GM12878 (cell line): ENCODE measurements around the gene TEX2. TPM values are rescaled to one million over a fixed set of nuclear protein-coding genes. Genes with fewer than 3 reads are reported as not detected.

Experiments used
- ATAC-seq: fragments of 200-7000 bp; cut with Tn5 transposase; 3 replicates; pipeline ENCODE4 v1.9.1; 2020; ENCODE audit warnings: mild to moderate bottlenecking, moderate library complexity
- BruUV-seq: library from RNA; stranded (reverse); fragments of 400-500 nt; replicated peaks from 2 replicates; lab custom pipeline; 2021; lab: Mats Ljungman, UMichigan
- CTCF ChIA-PET: fragments of 300-600 bp; sonication (Branson Sonifier 250); formaldehyde crosslinking; extraction: SDS; loops from one replicate; lab custom pipeline; 2021; ENCODE audit warnings: inconsistent platforms; lab: Yijun Ruan, JAX
- POLR2A ChIA-PET: fragments of 350-600 bp; formaldehyde crosslinking; extraction: SDS; loops from one replicate; lab custom pipeline; 2021; ENCODE audit warnings: inconsistent platforms; lab: Charles Lee
- RAD21 ChIA-PET: fragments of 300-600 bp; sonication (Branson Sonifier 250); formaldehyde crosslinking; loops from one replicate; lab custom pipeline; 2023; ENCODE audit warnings: antibody characterized with exemption; ENCODE audit not compliant: unreplicated experiment; lab: Charles Lee
- SMC1A ChIA-PET: fragments of 300-600 bp; sonication (Branson Sonifier 250); formaldehyde crosslinking; loops from one replicate; lab custom pipeline; 2023; ENCODE audit not compliant: unreplicated experiment, uncharacterized antibody; lab: Charles Lee
- DNase-seq: peaks from one replicate; pipeline ENCODE4 v3.0.0-alpha.2; 2011; ENCODE audit warnings: low read depth, low spot score
- FAIRE-seq: peaks from 3 replicates; lab custom pipeline; 2011; peaks lifted over from hg19 to GRCh38; lab: Jason Lieb, UNC
- H2AFZ ChIP-seq: 2 replicates; pipeline ENCODE4 v1.6.0; 2011; ENCODE audit warnings: low read depth, low read length, control low read depth; ENCODE audit not compliant: control insufficient read depth
- H3K27ac ChIP-seq: 2 replicates; pipeline ENCODE4 v1.5.1; 2011; ENCODE audit warnings: control low read depth; ENCODE audit not compliant: control insufficient read depth, insufficient read depth
- H3K27me3 ChIP-seq, 2 experiments: replicated peaks in 1 of 2; 2 replicates each; pipeline versions ENCODE4 v1.6.0 to v1.6.1; 2011; ENCODE audit warnings: low read length in 1 of 2; ENCODE audit not compliant: control insufficient read depth in 2 of 2, insufficient read depth in 2 of 2
- H3K36me3 ChIP-seq, 2 experiments: 2 replicates each; pipeline ENCODE4 v1.5.1; 2011; ENCODE audit warnings: low read length in 1 of 2; ENCODE audit not compliant: control insufficient read depth in 2 of 2, insufficient read depth in 2 of 2
- H3K4me1 ChIP-seq: 2 replicates; pipeline ENCODE4 v1.6.1; 2011; ENCODE audit warnings: mild to moderate bottlenecking, low read length, moderate library complexity, mixed read lengths; ENCODE audit not compliant: control insufficient read depth, insufficient read depth
- H3K4me2 ChIP-seq: 2 replicates; pipeline ENCODE4 v1.6.0; 2011; ENCODE audit warnings: control low read depth; ENCODE audit not compliant: control insufficient read depth, insufficient read depth
- H3K4me3 ChIP-seq: fragments of 200-600 bp; sonication (generic); 2 replicates; pipeline ENCODE4 v1.5.1; 2016
- H3K79me2 ChIP-seq: 2 replicates; pipeline ENCODE4 v1.6.0; 2011; ENCODE audit warnings: low read length; ENCODE audit not compliant: control insufficient read depth, insufficient read depth
- H3K9ac ChIP-seq: 2 replicates; pipeline ENCODE4 v1.8.0; 2011; ENCODE audit warnings: low read length, control low read depth, mixed read lengths; ENCODE audit not compliant: control insufficient read depth, insufficient read depth
- H3K9me3 ChIP-seq: replicated peaks from 3 replicates; pipeline ENCODE4 v1.5.1; 2011; ENCODE audit warnings: mild to moderate bottlenecking, low read length; ENCODE audit not compliant: control insufficient read depth, insufficient read depth
- H4K20me1 ChIP-seq: 2 replicates; pipeline ENCODE4 v1.6.0; 2011; ENCODE audit not compliant: control insufficient read depth, insufficient read depth
- BMI1 ChIP-seq: fragments of 450-650 bp; IDR thresholded peaks from 2 replicates; pipeline ENCODE4 v1.6.1; 2016; ENCODE audit warnings: mild to moderate bottlenecking, moderate library complexity, borderline replicate concordance
- CTCF ChIP-seq, 3 experiments: IDR thresholded peaks in 2 of 3; conservative IDR thresholded peaks in 1 of 3; 2 replicates each; pipeline ENCODE4 v1.5.1; 2011; ENCODE audit warnings: low read depth in 3 of 3, low read length in 3 of 3, mild to moderate bottlenecking in 3 of 3, control low read depth in 2 of 3, moderate library complexity in 2 of 3, inconsistent platforms in 1 of 3, mixed read lengths in 1 of 3; ENCODE audit not compliant: control insufficient read depth in 2 of 3, insufficient read depth in 1 of 3; ENCODE audit errors: extremely low read depth in 1 of 3
- DPF2 ChIP-seq: fragments of 450-650 bp; IDR thresholded peaks from 2 replicates; pipeline ENCODE4 v1.6.1; 2017; ENCODE audit warnings: mild to moderate bottlenecking
- E2F4 ChIP-seq: IDR thresholded peaks from 2 replicates; pipeline ENCODE4 v1.6.1; 2012; ENCODE audit warnings: low read depth, low read length, improper control_type of control experiment
- ELK1 ChIP-seq: IDR thresholded peaks from 2 replicates; pipeline ENCODE4 v1.6.1; 2012; ENCODE audit warnings: low read depth, low read length, improper control_type of control experiment
- IRF4 ChIP-seq: IDR thresholded peaks from 2 replicates; pipeline ENCODE4 v1.6.1; 2011; ENCODE audit warnings: low read depth, low read length
- NR2F1 ChIP-seq: fragments of 450-650 bp; conservative IDR thresholded peaks from 2 replicates; pipeline ENCODE4 v1.6.1; 2017; ENCODE audit warnings: mild to moderate bottlenecking
- RAD51 ChIP-seq: fragments of 450-650 bp; IDR thresholded peaks from 2 replicates; pipeline ENCODE4 v1.6.1; 2016; ENCODE audit warnings: moderate library complexity, mild to moderate bottlenecking, inconsistent platforms
- SKIL ChIP-seq: fragments of 450-650 bp; IDR thresholded peaks from 2 replicates; pipeline ENCODE4 v1.6.1; 2017; ENCODE audit warnings: mild to moderate bottlenecking, low read depth, inconsistent platforms; ENCODE audit not compliant: poor library complexity, severe bottlenecking
- TCF7 ChIP-seq: IDR thresholded peaks from 2 replicates; pipeline ENCODE4 v1.6.1; 2014; ENCODE audit warnings: antibody characterized with exemption, borderline replicate concordance
- USF2 ChIP-seq: IDR thresholded peaks from 2 replicates; pipeline ENCODE4 v1.6.1; 2011; ENCODE audit warnings: low read depth, low read length, improper control_type of control experiment, borderline replicate concordance
- ZBTB11 ChIP-seq: fragments of 450-650 bp; formaldehyde crosslinking; IDR thresholded peaks from 2 replicates; pipeline ENCODE4 v1.5.0; 2022; ENCODE audit warnings: mild to moderate bottlenecking, missing genetic modification characterization
- ZSCAN29 ChIP-seq: fragments of 450-650 bp; IDR thresholded peaks from 2 replicates; pipeline ENCODE4 v1.6.1; 2017; ENCODE audit warnings: mild to moderate bottlenecking, moderate library complexity
- WGBS: methylation state at CpG from one replicate; pipeline ENCODE4 v1.1.6; 2016; ENCODE audit warnings: low lambda C conversion rate; ENCODE audit not compliant: insufficient replicate concordance, insufficient coverage; ENCODE audit errors: missing lambda C conversion rate; 5-methylcytosine and 5-hydroxymethylcytosine counted together
- in situ Hi-C: fragments of 300-500 bp; cut with MboI; formaldehyde crosslinking; loops from 9 replicates; pipeline ENCODE4 v1.14.3; 2018; ENCODE audit warnings: mixed read lengths
- intact Hi-C: fragments of 100-400 bp; cut with micrococcal nuclease; formaldehyde crosslinking; loops from one replicate; pipeline ENCODE4 v1.14.2; 2022; ENCODE audit not compliant: unreplicated experiment
- polyA plus RNA-seq, 11 experiments: library from polyadenylated mRNA; depleted of rRNA in 4 of 11; unstranded in 6 of 11; stranded (reverse) in 5 of 11; fragments of >200 nt; fragmentation: Nextera tagmentation in 4 of 11; fragmentation: Illumina TruSeq in 1 of 11; extraction: Ambion mirVana in 4 of 11; extraction: Trizol in 1 of 11; gene quantifications; 1 replicate in 1 of 11; 2 replicates in 10 of 11; pipeline versions ENCODE4 v1.2.1 to v1.2.3, GENCODE V29; 2011 to 2016; ENCODE audit warnings: inconsistent platforms in 2 of 11, missing spikeins in 2 of 11, low read depth in 1 of 11
- total RNA-seq, 4 experiments: library from RNA; depleted of rRNA in 3 of 4; stranded (reverse); fragments of >200 nt in 3 of 4; fragmentation: Illumina TruSeq in 1 of 4; extraction: Trizol in 1 of 4; gene quantifications; 2 replicates each; pipeline versions ENCODE4 v1.2.1 to v1.2.3, GENCODE V29; 2013 to 2021

Gene TEX2
- total and polyA plus RNA-seq, 10 of the 15 experiments (the other 5 are each of a cell fraction or from before 2014, with no cell fraction given) = 3.8 to 19.9 (median 15.8) TPM

GRCh38 chr17:64309710-64310109 lies 46.6 kb upstream of the TEX2 start:
- no peaks in the 10 kb centered on the region for H3K79me2 ChIP-seq
- DNase-seq (no peak), FAIRE-seq (no peak), ATAC-seq (no peak)
- no peak overlapping the region for H3K9ac ChIP-seq
- in situ Hi-C loops = no loop called here
- no peaks in the 10 kb centered on the region for H3K27me3 ChIP-seq
- POLR2A ChIA-PET = interaction anchor here (0.5 to 1.2 kb wide), 3 partner anchors 12 to 86 kb away, joined by 3 to 4 read pairs (median 4); no protein-coding TSS in a partner anchor
- no peak overlapping the region for H3K4me3 ChIP-seq
- H2AFZ ChIP-seq = no peak overlapping the region
- SMC1A ChIA-PET = interaction anchor here (0.7 to 3.1 kb wide), 9 partner anchors 9 to 187 kb away, joined by 3 to 21 read pairs (median 4); partner anchors contain the start of gene POLG2
- BruUV-seq = no TSS peak
- H3K4me1 ChIP-seq = no peaks in the 10 kb centered on the region
- whole genome bisulfite sequencing = 29% methylated on average over 4 of the region's 4 CpGs
- CTCF ChIA-PET = interaction anchor here (1.0 to 31.7 kb wide), 5 partner anchors 10 to 283 kb away, joined by 3 to 627 read pairs (median 3); no protein-coding TSS in a partner anchor
- no peaks in the 10 kb centered on the region for H3K9me3 ChIP-seq
- H3K36me3 ChIP-seq = no peaks in the 10 kb centered on the region
- intact Hi-C loops = loop anchor here (5.0 kb wide), 2 partner anchors 183 to 338 kb away; no protein-coding TSS in a partner anchor
- H3K4me2 ChIP-seq = no peak overlapping the region
- H4K20me1 ChIP-seq = no peaks in the 10 kb centered on the region
- RAD21 ChIA-PET = interaction anchor here (0.9 to 3.2 kb wide), 2 partner anchors 9 to 110 kb away, joined by 3 to 20 read pairs; no protein-coding TSS in a partner anchor
- no peak overlapping the region for H3K27ac ChIP-seq
- TF ChIP-seq BMI1 (no peak), NR2F1 (no peak), ZSCAN29 (no peak), IRF4 (no peak), RAD51 (no peak), CTCF (IDR thresholded peaks at IDR 0.05 in 2 of 3, conservative IDR thresholded peaks at IDR 0.05 in 1 of 3; ENCODE audit: control insufficient read depth in 2 of 3, extremely low read depth in 1 of 3, insufficient read depth in 1 of 3, low read depth in 3 of 3, low read length in 3 of 3) (no peak), E2F4 (no peak), ZBTB11 (CRISPR knock-in tag) (no peak), SKIL (no peak), DPF2 (no peak), ELK1 (no peak), TCF7 (no peak), USF2 (no peak)
